ENCODE measurements around the gene RPE.

RPE gene

GRCh38 chr2:210002158-210003157 lies at the start of gene RPE:
Gene RPE (plus strand): TSS chr2:210002638. CDS start chr2:210002662, 24 bp downstream.
- DNase-seq: peak; percentile 96

GRCh38 chr2:209956271-209956670 lies 46.2 kb upstream of the RPE start:
- DNase-seq: no peak

GRCh38 chr2:209958016-209958415 lies 44.4 kb upstream of the RPE start:
- DNase-seq: no peak

GRCh38 chr2:209960045-209960444 lies 42.4 kb upstream of the RPE start:
- DNase-seq: no peak

- peak; percentile 68 for DNase-seq
These were observed 41.5 kb upstream of the RPE start for GRCh38 chr2:209960676-209961630.

GRCh38 chr2:209965723-209966122 lies 36.7 kb upstream of the RPE start:
- no peak for DNase-seq

- no peak for DNase-seq
These were observed 32.7 kb upstream of the RPE start for GRCh38 chr2:209969692-209970091.

GRCh38 chr2:209970271-209970670 lies 32.2 kb upstream of the RPE start:
- DNase-seq: no peak

GRCh38 chr2:209970711-209971110 lies 31.7 kb upstream of the RPE start:
- no peak for DNase-seq

- DNase-seq: peak; percentile 71
These were observed 29.1 kb upstream of the RPE start for GRCh38 chr2:209973328-209973727.

GRCh38 chr2:209974576-209974975 lies 27.9 kb upstream of the RPE start:
- no peak for DNase-seq

GRCh38 chr2:209976698-209977385 lies 25.6 kb upstream of the RPE start:
- DNase-seq: no peak

- peak; percentile 46 for DNase-seq
These were observed 24.8 kb upstream of the RPE start for GRCh38 chr2:209977386-209978239.

- no peak for DNase-seq
These were observed 18.1 kb upstream of the RPE start for GRCh38 chr2:209984291-209984690.

- DNase-seq: no peak
These were observed 16.6 kb upstream of the RPE start for GRCh38 chr2:209985874-209986273.

- no peak for DNase-seq
These were observed 16.0 kb upstream of the RPE start for GRCh38 chr2:209986415-209986814.

GRCh38 chr2:209988010-209988409 lies 14.4 kb upstream of the RPE start:
- no peak for DNase-seq

GRCh38 chr2:209990838-209991237 lies 11.6 kb upstream of the RPE start:
- DNase-seq: no peak

- no peak for DNase-seq
These were observed 8.5 kb upstream of the RPE start for GRCh38 chr2:209993968-209994367.

GRCh38 chr2:209998596-209998995 lies 3.8 kb upstream of the RPE start:
- no peak for DNase-seq

GRCh38 chr2:210000464-210001324 lies 1.7 kb upstream of the RPE start:
- no peak for DNase-seq
